ENCODE results near the gene NCR2.

DNA sequence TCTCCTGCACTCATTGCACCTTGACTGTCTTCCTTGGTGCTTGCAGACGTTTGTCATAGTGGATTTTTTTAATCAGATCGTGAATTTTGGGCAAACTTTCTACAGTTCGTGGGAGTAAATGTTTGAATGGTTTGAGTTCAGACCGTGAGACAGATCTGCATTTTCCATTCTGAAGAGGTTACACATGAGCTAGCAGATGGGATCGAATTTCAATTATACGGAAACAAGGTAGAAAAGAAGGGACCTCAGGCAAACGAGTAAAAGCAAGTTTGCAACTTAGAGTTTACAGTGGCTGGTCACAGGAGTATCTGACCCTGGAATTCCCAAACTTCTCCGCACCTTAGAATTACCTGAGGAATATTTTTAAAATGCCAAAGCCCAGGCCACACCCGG, 17.2 kb upstream of the NCR2 start:
- TF ChIP-seq, protein P1, sequence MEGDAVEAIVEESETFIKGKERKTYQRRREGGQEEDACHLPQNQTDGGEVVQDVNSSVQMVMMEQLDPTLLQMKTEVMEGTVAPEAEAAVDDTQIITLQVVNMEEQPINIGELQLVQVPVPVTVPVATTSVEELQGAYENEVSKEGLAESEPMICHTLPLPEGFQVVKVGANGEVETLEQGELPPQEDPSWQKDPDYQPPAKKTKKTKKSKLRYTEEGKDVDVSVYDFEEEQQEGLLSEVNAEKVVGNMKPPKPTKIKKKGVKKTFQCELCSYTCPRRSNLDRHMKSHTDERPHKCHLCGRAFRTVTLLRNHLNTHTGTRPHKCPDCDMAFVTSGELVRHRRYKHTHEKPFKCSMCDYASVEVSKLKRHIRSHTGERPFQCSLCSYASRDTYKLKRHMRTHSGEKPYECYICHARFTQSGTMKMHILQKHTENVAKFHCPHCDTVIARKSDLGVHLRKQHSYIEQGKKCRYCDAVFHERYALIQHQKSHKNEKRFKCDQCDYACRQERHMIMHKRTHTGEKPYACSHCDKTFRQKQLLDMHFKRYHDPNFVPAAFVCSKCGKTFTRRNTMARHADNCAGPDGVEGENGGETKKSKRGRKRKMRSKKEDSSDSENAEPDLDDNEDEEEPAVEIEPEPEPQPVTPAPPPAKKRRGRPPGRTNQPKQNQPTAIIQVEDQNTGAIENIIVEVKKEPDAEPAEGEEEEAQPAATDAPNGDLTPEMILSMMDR (IDR thresholded peaks at IDR 0.05), result no peak
- TF ChIP-seq POLR2AphosphoS5 (IDR thresholded peaks at IDR 0.05), result no peak

Measured in stomach (tissue), 4 donors.